Ovary (tissue), 3 donors: Measurements from ENCODE around the gene TAOK3.

Experiments
- CTCF ChIP-seq, 3 donors: fragments of 450-650 bp in 2 of 3; fragments of 200-600 bp in 1 of 3; IDR thresholded peaks; one replicate each; pipeline versions ENCODE4 v1.5.1 to v1.8.0; 2016 to 2022; ENCODE audit warnings: antibody characterized with exemption in 3 of 3, mild to moderate bottlenecking in 1 of 3
- EP300 ChIP-seq: sonication (generic); formaldehyde crosslinking; IDR thresholded peaks from one replicate; pipeline ENCODE4 v1.6.1; 2017; ENCODE audit warnings: antibody characterized with exemption
- donor health status: DM: no; HTN: no; CAD: no.

GRCh38 chr12:118347916-118348315 lies 24.8 kb downstream of the TAOK3 start:
- no peak for TF ChIP-seq EP300
- no peak for TF ChIP-seq CTCF (IDR thresholded peaks at IDR 0.05)
